Hematopoietic multipotent progenitor cell treated with erythropoietin and hydrocortisone succinate and interleukin-3 and kit ligand, for 6 days (in vitro differentiated cells): ENCODE data around the gene MINDY2.
"Not testable (repeated sequence)": the region's sequence is repeated elsewhere in the genome, so short reads cannot be mapped to it uniquely, and the experiment has no call there.

Source experiments
- DNase-seq: peaks from one replicate; pipeline ENCODE4 v3.0.0-alpha.2; 2015

MINDY2 gene

GRCh38 chr15:58833681-58834426 lies 62.8 kb downstream of the MINDY2 start:
- DNase-seq, result peak; percentile 67

- peak; percentile 65 for DNase-seq
Observed at GRCh38 chr15:58839485-58839884, 68.4 kb downstream of the MINDY2 start.

- no peak for DNase-seq
Observed at GRCh38 chr15:58840048-58840447, 68.9 kb downstream of the MINDY2 start.

- DNase-seq, result peak; percentile 26
Observed at GRCh38 chr15:58842713-58843396, 71.8 kb downstream of the MINDY2 start.

GRCh38 chr15:58851205-58851604 lies 80.1 kb downstream of the MINDY2 start:
- not testable (repeated sequence) for DNase-seq

GRCh38 chr15:58852347-58852746 lies 81.2 kb downstream of the MINDY2 start:
- DNase-seq, result peak; percentile 46

- no peak for DNase-seq
Observed at GRCh38 chr15:58854593-58854992, 83.5 kb downstream of the MINDY2 start.

- no peak for DNase-seq
Observed at GRCh38 chr15:58856086-58856485, 85.0 kb downstream of the MINDY2 start.

- DNase-seq, result not testable (repeated sequence)
Observed at GRCh38 chr15:58856621-58857020, 85.5 kb downstream of the MINDY2 start.

GRCh38 chr15:58862326-58862725 lies 91.2 kb downstream of the MINDY2 start:
- no peak for DNase-seq

- DNase-seq, result no peak
Observed at GRCh38 chr15:58864602-58865424, 93.7 kb downstream of the MINDY2 start.

GRCh38 chr15:58865425-58865880 lies 94.4 kb downstream of the MINDY2 start:
- no peak for DNase-seq

GRCh38 chr15:58867926-58868325 lies 96.8 kb downstream of the MINDY2 start:
- no peak for DNase-seq

- peak; percentile 26 for DNase-seq
Observed at GRCh38 chr15:58870451-58870850, 99.3 kb downstream of the MINDY2 start.

GRCh38 chr15:58873267-58873666 lies 102.2 kb downstream of the MINDY2 start:
- DNase-seq, result no peak

- no peak for DNase-seq
Observed at GRCh38 chr15:58875343-58875742, 104.2 kb downstream of the MINDY2 start.

- DNase-seq, result no peak
Observed at GRCh38 chr15:58876306-58877106, 105.4 kb downstream of the MINDY2 start.

- DNase-seq, result no peak
Observed at GRCh38 chr15:58877999-58878825, 107.1 kb downstream of the MINDY2 start.

- no peak for DNase-seq
Observed at GRCh38 chr15:58880320-58880719, 109.2 kb downstream of the MINDY2 start.

GRCh38 chr15:58882243-58882642 lies 111.1 kb downstream of the MINDY2 start:
- no peak for DNase-seq

GRCh38 chr15:58883926-58884325 lies 112.8 kb downstream of the MINDY2 start:
- not testable (repeated sequence) for DNase-seq

GRCh38 chr15:58886921-58887320 lies 115.8 kb downstream of the MINDY2 start:
- DNase-seq, result no peak
